VCaP (cell line): ENCODE measurements around the gene KIT.
A peak's percentile ranks its signal among the peaks of the same experiment; 100 is the strongest.

Experiments
- H3K27ac ChIP-seq: fragments of 450-650 bp; 2 replicates; pipeline ENCODE4 v1.5.1; 2017
- TF ChIP-seq, protein P1 (sequence below): fragments of 450-650 bp; conservative IDR thresholded peaks from 2 replicates; pipeline ENCODE4 v1.5.1; 2017; ENCODE audit warnings: mild to moderate bottlenecking, moderate library complexity

KIT gene

DNA sequence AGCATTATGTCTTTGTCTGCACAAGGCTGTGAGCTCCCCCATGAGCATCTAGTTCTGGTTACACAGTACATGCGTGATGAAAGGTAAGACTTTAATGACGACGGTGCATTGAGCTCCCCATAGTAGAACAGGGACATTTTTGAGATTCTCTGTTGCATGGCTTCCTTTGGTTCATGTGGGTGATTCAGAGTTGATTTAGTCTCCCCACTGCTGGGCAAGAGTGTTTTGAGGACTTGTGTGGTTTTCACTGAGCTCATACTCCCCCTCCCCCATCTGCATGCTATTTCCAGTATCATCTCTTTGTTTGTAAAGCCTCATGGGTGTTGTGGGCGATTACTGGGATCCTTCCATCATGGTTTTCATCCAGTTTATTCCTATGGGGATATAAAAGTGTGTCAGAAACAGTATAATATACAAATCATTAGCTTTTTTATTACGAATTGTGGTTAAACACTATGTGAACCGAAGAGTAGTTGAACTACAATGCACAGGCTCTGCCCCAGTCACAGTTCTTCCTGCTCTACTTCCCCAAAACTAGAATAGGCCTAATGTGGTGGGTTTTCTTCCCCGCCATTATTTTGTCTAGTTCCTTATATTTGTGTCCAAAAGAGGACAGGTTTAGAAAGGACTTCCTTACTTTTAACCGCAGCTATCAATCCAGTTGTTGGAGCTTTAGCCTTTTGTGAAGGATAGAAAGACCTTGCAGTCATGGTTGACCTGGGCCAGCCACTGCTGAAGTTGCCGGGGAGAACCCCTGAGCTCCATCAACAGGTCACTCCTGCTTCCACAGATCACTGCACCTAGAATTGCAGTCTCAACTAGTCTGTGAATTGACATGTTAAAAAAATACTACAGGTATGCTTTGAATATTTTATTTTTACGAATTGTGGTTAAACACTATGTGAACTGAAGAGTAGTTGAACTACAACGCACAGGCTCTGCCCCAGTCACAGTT lies 30.4 kb downstream of the KIT start:
- no peak overlapping the region for H3K27ac ChIP-seq
- TF ChIP-seq, protein P1, sequence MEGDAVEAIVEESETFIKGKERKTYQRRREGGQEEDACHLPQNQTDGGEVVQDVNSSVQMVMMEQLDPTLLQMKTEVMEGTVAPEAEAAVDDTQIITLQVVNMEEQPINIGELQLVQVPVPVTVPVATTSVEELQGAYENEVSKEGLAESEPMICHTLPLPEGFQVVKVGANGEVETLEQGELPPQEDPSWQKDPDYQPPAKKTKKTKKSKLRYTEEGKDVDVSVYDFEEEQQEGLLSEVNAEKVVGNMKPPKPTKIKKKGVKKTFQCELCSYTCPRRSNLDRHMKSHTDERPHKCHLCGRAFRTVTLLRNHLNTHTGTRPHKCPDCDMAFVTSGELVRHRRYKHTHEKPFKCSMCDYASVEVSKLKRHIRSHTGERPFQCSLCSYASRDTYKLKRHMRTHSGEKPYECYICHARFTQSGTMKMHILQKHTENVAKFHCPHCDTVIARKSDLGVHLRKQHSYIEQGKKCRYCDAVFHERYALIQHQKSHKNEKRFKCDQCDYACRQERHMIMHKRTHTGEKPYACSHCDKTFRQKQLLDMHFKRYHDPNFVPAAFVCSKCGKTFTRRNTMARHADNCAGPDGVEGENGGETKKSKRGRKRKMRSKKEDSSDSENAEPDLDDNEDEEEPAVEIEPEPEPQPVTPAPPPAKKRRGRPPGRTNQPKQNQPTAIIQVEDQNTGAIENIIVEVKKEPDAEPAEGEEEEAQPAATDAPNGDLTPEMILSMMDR, result no peak

DNA sequence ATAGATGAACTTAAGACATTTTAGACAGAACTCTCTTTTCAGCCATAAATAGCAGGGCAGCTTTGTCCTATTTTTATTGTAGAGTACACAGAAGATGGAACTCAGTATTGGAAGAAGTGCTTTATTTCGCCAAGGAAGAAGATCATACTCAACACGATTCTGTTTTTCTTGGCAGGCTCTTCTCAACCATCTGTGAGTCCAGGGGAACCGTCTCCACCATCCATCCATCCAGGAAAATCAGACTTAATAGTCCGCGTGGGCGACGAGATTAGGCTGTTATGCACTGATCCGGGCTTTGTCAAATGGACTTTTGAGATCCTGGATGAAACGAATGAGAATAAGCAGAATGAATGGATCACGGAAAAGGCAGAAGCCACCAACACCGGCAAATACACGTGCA lies 37.6 kb downstream of the KIT start:
- TF ChIP-seq, protein P1, result no peak
- no peak overlapping the region for H3K27ac ChIP-seq

DNA sequence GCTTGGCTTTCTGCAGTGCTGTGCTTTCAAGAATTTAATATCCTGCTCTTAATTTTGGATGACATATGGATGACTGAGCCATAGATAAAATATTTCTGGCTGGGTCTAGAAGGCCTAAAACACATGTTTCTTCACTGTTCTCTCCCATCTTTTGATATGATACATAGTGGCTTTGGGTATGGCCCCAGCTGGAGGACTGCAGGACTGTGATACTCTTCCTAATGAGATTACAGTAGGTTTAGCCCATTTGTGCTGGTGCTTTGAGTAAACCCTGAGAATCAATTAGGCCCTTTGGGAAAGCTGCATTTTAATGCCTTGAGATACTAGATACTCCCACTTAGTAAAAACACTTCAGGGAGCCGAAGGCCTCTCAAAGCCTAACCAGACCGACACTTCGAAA lies 38.0 kb downstream of the KIT start:
- TF ChIP-seq, protein P1, result no peak
- no peak overlapping the region for H3K27ac ChIP-seq

DNA sequence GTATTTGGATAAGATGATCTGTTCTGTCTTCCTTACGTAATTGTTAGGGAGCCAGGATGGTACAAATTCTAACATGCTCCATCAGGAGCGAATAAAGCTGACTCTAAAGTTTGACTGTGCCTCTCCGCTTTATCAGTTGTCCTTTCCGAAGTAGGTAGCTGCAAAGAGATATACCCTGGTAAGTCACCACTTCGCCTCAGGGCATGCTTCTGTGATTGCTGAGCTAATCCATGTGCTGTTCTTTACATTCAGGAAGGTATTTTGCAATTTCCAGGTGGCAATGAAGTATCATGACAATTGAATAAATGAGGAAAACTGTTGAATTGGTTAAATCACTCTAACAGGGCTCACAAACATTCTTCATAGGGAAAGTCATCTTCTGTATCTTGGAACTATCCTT lies 38.9 kb downstream of the KIT start:
- TF ChIP-seq, protein P1, result no peak
- H3K27ac ChIP-seq, result no peak overlapping the region

DNA sequence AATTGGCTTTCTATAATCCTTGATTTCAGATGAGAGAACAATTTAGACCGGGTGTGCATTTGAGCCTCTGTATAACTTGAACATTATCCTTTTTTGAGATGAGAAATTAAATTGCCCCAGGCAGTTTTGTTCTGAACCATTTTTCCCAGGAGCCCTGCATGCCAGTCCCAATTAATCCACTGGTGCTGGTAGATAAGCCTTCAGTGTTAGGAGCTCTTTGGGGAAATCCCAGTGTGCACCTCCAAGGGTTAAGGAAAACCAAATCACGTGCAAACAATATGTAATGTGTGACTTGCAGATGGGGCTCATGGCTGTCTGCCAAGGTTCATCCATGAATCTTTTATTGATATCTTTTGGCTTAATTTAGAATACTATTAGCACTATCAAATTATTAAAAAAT lies 43.2 kb downstream of the KIT start:
- TF ChIP-seq, protein P1, result no peak

DNA sequence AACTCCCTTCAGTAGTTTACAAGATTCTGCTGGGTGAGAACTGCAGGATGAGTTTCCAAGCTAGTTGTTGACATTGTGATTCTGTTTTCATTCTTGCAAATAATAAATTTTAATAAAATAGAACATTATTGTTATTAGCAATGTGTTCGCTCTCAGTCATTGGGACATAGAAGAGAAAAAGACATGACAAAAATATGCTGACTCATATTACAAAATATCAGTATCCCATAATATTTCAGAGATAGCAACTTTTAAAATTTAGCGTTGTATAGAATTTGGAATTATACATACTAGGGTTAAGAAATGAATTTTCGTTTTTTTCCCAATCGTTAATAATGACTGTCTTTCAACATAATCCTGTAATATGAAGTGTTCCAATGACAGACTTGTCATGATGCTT lies 45.4 kb downstream of the KIT start:
- TF ChIP-seq, protein P1, result no peak
- peak overlapping the region; percentile 2; the same call in 1 of the 2 replicates for H3K27ac ChIP-seq

More for the DNA sequence above, 43.2 kb downstream of the KIT start:
- no peak overlapping the region for H3K27ac ChIP-seq

DNA sequence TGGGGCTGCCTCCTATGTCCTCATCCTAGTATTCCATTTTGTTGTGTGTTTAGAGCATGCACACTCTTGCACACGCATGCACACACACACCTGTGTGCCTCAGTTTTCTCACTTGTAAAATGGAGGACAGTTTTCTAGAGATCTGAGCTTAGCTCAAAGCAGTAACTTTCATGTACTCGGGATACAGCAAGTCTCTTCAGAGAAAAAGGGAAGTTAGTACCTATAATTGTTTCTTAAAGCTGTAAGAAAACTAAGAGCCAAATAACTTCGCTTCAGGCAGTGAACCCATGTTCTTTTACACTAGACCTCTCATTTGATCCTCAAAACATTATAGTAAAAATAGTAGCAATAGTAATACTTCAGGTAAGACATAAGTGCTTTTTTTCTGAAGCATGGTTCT lies 49.6 kb downstream of the KIT start:
- TF ChIP-seq, protein P1, result no peak

More for the DNA sequence above, 49.6 kb downstream of the KIT start:
- no peak overlapping the region for H3K27ac ChIP-seq
